DOHH2 (cell line): Measurements from ENCODE around the gene TCP11X1.
"Not testable (repeated sequence)": the region's sequence is repeated elsewhere in the genome, so short reads cannot be mapped to it uniquely, and the experiment has no call there.

Experiments
- H3F3A ChIP-seq: fragments of 200-600 bp; sonication (generic), shearing (Covaris generic); 2 replicates; pipeline ENCODE4 v1.6.0; 2016; ENCODE audit warnings: antibody characterized with exemption, mild to moderate bottlenecking; ENCODE audit not compliant: control insufficient read depth, insufficient read depth
- H3K27ac ChIP-seq: fragments of 200-600 bp; sonication (generic); 2 replicates; pipeline ENCODE4 v1.5.1; 2014; ENCODE audit warnings: low read depth, mild to moderate bottlenecking, low read length, moderate library complexity
- H3K27me3 ChIP-seq: fragments of 200-600 bp; sonication (generic); 2 replicates; pipeline ENCODE4 v1.6.1; 2014; ENCODE audit warnings: mild to moderate bottlenecking, low read length, mixed read lengths; ENCODE audit not compliant: control insufficient read depth
- H3K36me3 ChIP-seq: fragments of 200-600 bp; sonication (generic); 2 replicates; pipeline ENCODE4 v1.6.1; 2014; ENCODE audit warnings: mild to moderate bottlenecking, low read length, moderate library complexity, mixed read lengths; ENCODE audit not compliant: control insufficient read depth
- H3K4me1 ChIP-seq: fragments of 200-600 bp; sonication (generic); 2 replicates; pipeline ENCODE4 v1.6.1; 2014; ENCODE audit warnings: mild to moderate bottlenecking, low read length, mixed read lengths; ENCODE audit not compliant: control insufficient read depth
- H3K4me2 ChIP-seq: fragments of 200-600 bp; sonication (generic); 2 replicates; pipeline ENCODE4 v1.6.0; 2014; ENCODE audit warnings: mild to moderate bottlenecking, low read length, moderate library complexity
- H3K4me3 ChIP-seq: fragments of 200-600 bp; sonication (generic); 2 replicates; pipeline ENCODE4 v1.5.1; 2014; ENCODE audit warnings: mild to moderate bottlenecking, low read length, mixed read lengths
- H3K79me2 ChIP-seq: fragments of 200-600 bp; sonication (generic); 2 replicates; pipeline ENCODE4 v1.6.1; 2014; ENCODE audit warnings: mild to moderate bottlenecking, low read length, mixed read lengths; ENCODE audit not compliant: control insufficient read depth
- H3K9me2 ChIP-seq: fragments of 200-600 bp; sonication (generic); replicated peaks from 2 replicates; pipeline ENCODE4 v1.6.1; 2014; ENCODE audit warnings: mild to moderate bottlenecking, low read length, mixed read lengths; ENCODE audit not compliant: control insufficient read depth
- H3K9me3 ChIP-seq: fragments of 200-600 bp; sonication (generic); 2 replicates; pipeline ENCODE4 v1.6.1; 2014; ENCODE audit warnings: antibody characterized with exemption, low read length, mixed read lengths; ENCODE audit not compliant: control insufficient read depth, insufficient read depth
- H4K20me1 ChIP-seq: fragments of 200-600 bp; sonication (generic); 2 replicates; pipeline ENCODE4 v1.6.0; 2014; ENCODE audit warnings: low read depth, mild to moderate bottlenecking, antibody characterized with exemption, low read length, moderate library complexity; ENCODE audit not compliant: control insufficient read depth, insufficient read depth
- CTCF ChIP-seq: fragments of 200-600 bp; sonication (generic); IDR thresholded peaks from one replicate; pipeline ENCODE4 v1.5.1; 2014; ENCODE audit warnings: antibody characterized with exemption, mild to moderate bottlenecking, low read depth, low read length; ENCODE audit not compliant: poor library complexity, severe bottlenecking
- EZH2phosphoT487 ChIP-seq: fragments of 200-600 bp; sonication (generic); IDR thresholded peaks from 2 replicates; pipeline ENCODE4 v1.6.1; 2017; ENCODE audit warnings: borderline replicate concordance, mild to moderate bottlenecking, antibody characterized with exemption, low read length, moderate library complexity, mixed read lengths

The TCP11X1 gene

GRCh38 chrX:102214986-102215385 lies at the start of gene TCP11X1:
TSS of gene TCP11X1 (plus strand) at chrX:102215301.
- not testable (repeated sequence) for H3F3A ChIP-seq, H4K20me1 ChIP-seq, H3K9me3 ChIP-seq, H3K4me1 ChIP-seq, H3K27me3 ChIP-seq, H3K4me3 ChIP-seq, H3K4me2 ChIP-seq, H3K9me2 ChIP-seq, H3K36me3 ChIP-seq, H3K27ac ChIP-seq, H3K79me2 ChIP-seq

- Histone ChIP-seq H3F3A (no peaks in the 10 kb centered on the region), H3K36me3 (no peaks in the 10 kb centered on the region), H3K4me1 (no peaks in the 10 kb centered on the region), H3K9me2 (no peaks in the 10 kb centered on the region), H4K20me1 (no peaks in the 10 kb centered on the region), H3K27ac (no peak overlapping the region), H3K27me3 (no peaks in the 10 kb centered on the region), H3K4me2 (no peak overlapping the region), H3K79me2 (no peaks in the 10 kb centered on the region), H3K9me3 (no peaks in the 10 kb centered on the region), H3K4me3 (no peak overlapping the region)
- TF ChIP-seq EZH2phosphoT487, result no peak
- no peak for TF ChIP-seq CTCF
These were observed 29.0 kb upstream of the TCP11X1 start for GRCh38 chrX:102185967-102186720.

- not testable (repeated sequence) for H3K36me3 ChIP-seq, H3K9me2 ChIP-seq, H4K20me1 ChIP-seq, H3K79me2 ChIP-seq, H3K27ac ChIP-seq, H3K4me1 ChIP-seq, H3K9me3 ChIP-seq, H3K27me3 ChIP-seq, H3K4me2 ChIP-seq, H3F3A ChIP-seq, H3K4me3 ChIP-seq
These were observed 7.2 kb upstream of the TCP11X1 start for GRCh38 chrX:102207940-102208339.

- not testable (repeated sequence) for H3K27me3 ChIP-seq, H3K9me2 ChIP-seq, H3K4me2 ChIP-seq, H3K4me1 ChIP-seq, H3K9me3 ChIP-seq, H3K4me3 ChIP-seq, H3K79me2 ChIP-seq, H3K36me3 ChIP-seq, H4K20me1 ChIP-seq, H3K27ac ChIP-seq, H3F3A ChIP-seq
These were observed 1.4 kb downstream of the TCP11X1 start for GRCh38 chrX:102216497-102216896.

GRCh38 chrX:102235678-102236077 lies 20.6 kb downstream of the TCP11X1 start:
- H3K36me3 ChIP-seq, H3K9me3 ChIP-seq, H3F3A ChIP-seq, H4K20me1 ChIP-seq, H3K4me3 ChIP-seq, H3K9me2 ChIP-seq, H3K27ac ChIP-seq, H3K79me2 ChIP-seq, H3K4me1 ChIP-seq, H3K4me2 ChIP-seq, H3K27me3 ChIP-seq: not testable (repeated sequence)

- not testable (repeated sequence) for H3K79me2 ChIP-seq, H3K27ac ChIP-seq, H3F3A ChIP-seq, H3K9me2 ChIP-seq, H3K9me3 ChIP-seq, H3K4me1 ChIP-seq, H3K4me2 ChIP-seq, H3K27me3 ChIP-seq, H4K20me1 ChIP-seq, H3K36me3 ChIP-seq, H3K4me3 ChIP-seq
These were observed 25.2 kb downstream of the TCP11X1 start for GRCh38 chrX:102240265-102240664.

GRCh38 chrX:102246893-102247292 lies 31.8 kb downstream of the TCP11X1 start, which contains the start of gene NXF2:
TSS of gene NXF2 (plus strand) at chrX:102247167. CDS start at chrX:102307079, 59,912 bp downstream.
- H3K4me3 ChIP-seq, H3K27me3 ChIP-seq: not testable (repeated sequence)

More at GRCh38 chrX:102246893-102247292, 31.8 kb downstream of the TCP11X1 start, which contains the start of gene NXF2:
- not testable (repeated sequence) for H4K20me1 ChIP-seq, H3K4me2 ChIP-seq, H3K79me2 ChIP-seq, H3K36me3 ChIP-seq, H3K9me2 ChIP-seq, H3K9me3 ChIP-seq, H3F3A ChIP-seq, H3K4me1 ChIP-seq, H3K27ac ChIP-seq
